SU-DHL-6 (cell line): ENCODE measurements around the gene STARD9.

Experiments used
- H2AFZ ChIP-seq: fragments of 200-600 bp; sonication (generic); 2 replicates; pipeline ENCODE4 v1.6.1; 2014; ENCODE audit warnings: low read depth, mild to moderate bottlenecking, moderate library complexity, mixed read lengths, antibody characterized with exemption, low read length; ENCODE audit not compliant: severe bottlenecking
- H3F3A ChIP-seq: fragments of 200-600 bp; shearing (Covaris generic); 2 replicates; pipeline ENCODE4 v1.6.0; 2016; ENCODE audit warnings: antibody characterized with exemption, mild to moderate bottlenecking; ENCODE audit not compliant: insufficient read depth
- H3K27ac ChIP-seq: fragments of 200-600 bp; sonication (generic); 2 replicates; pipeline ENCODE4 v1.5.1; 2016; ENCODE audit warnings: low read depth, mild to moderate bottlenecking, low read length, moderate library complexity, mixed read lengths
- H3K27me3 ChIP-seq: fragments of 200-600 bp; sonication (generic), shearing (Covaris generic); 2 replicates; pipeline ENCODE4 v1.6.0; 2014; ENCODE audit warnings: mild to moderate bottlenecking, low read length
- H3K36me3 ChIP-seq: fragments of 200-600 bp; sonication (generic); 2 replicates; pipeline ENCODE4 v1.6.1; 2014; ENCODE audit warnings: mild to moderate bottlenecking, low read length, mixed read lengths
- H3K4me2 ChIP-seq: fragments of 300-600, 200-600 bp; shearing (Covaris generic), sonication (generic); 2 replicates; pipeline ENCODE4 v1.6.0; 2014; ENCODE audit warnings: low read length, low read depth, mild to moderate bottlenecking; ENCODE audit not compliant: poor library complexity, severe bottlenecking
- H3K4me3 ChIP-seq: fragments of 200-600 bp; sonication (generic); 2 replicates; pipeline ENCODE4 v1.5.1; 2014; ENCODE audit warnings: antibody characterized with exemption, low read length, mild to moderate bottlenecking, mixed read lengths; ENCODE audit not compliant: insufficient read depth, poor library complexity, severe bottlenecking
- H3K79me2 ChIP-seq: fragments of 200-600 bp; sonication (generic); 2 replicates; pipeline ENCODE4 v1.6.1; 2014; ENCODE audit warnings: mild to moderate bottlenecking, low read length, moderate library complexity; ENCODE audit not compliant: insufficient read depth
- H3K9ac ChIP-seq: fragments of 200-600 bp; sonication (generic); 2 replicates; pipeline ENCODE4 v1.7.0; 2014; ENCODE audit warnings: mild to moderate bottlenecking, low read length
- H3K9me2 ChIP-seq: fragments of 200-600 bp; sonication (generic); replicated peaks from 2 replicates; pipeline ENCODE4 v1.6.1; 2014; ENCODE audit warnings: low read length; ENCODE audit not compliant: insufficient read depth
- H3K9me3 ChIP-seq: fragments of 200-600 bp; sonication (generic); 2 replicates; pipeline ENCODE4 v1.6.1; 2014; ENCODE audit warnings: low read length, mixed read lengths; ENCODE audit not compliant: insufficient read depth
- H4K20me1 ChIP-seq: fragments of 200-600 bp; sonication (generic); 2 replicates; pipeline ENCODE4 v1.6.1; 2014; ENCODE audit warnings: low read depth, mild to moderate bottlenecking, antibody characterized with exemption, low read length, moderate library complexity, mixed read lengths
- EZH2phosphoT487 ChIP-seq: fragments of 200-600 bp; sonication (generic), shearing (Covaris generic); conservative IDR thresholded peaks from 2 replicates; pipeline ENCODE4 v1.6.1; 2018; ENCODE audit warnings: mild to moderate bottlenecking, antibody characterized with exemption, low read length, moderate library complexity, mixed read lengths
- TF ChIP-seq, protein P1 (sequence below): fragments of 200-600 bp; sonication (generic); IDR thresholded peaks from one replicate; pipeline ENCODE4 v1.5.1; 2017; ENCODE audit warnings: antibody characterized with exemption, mild to moderate bottlenecking, low read length, moderate library complexity; ENCODE audit not compliant: insufficient read depth, poor library complexity, severe bottlenecking

The STARD9 gene

GRCh38 chr15:42558739-42559138 lies 16.7 kb upstream of the STARD9 start:
- H3K27me3 ChIP-seq: no peaks in the 10 kb centered on the region
- H3K9me3 ChIP-seq: no peaks in the 10 kb centered on the region
- TF ChIP-seq, protein P1, sequence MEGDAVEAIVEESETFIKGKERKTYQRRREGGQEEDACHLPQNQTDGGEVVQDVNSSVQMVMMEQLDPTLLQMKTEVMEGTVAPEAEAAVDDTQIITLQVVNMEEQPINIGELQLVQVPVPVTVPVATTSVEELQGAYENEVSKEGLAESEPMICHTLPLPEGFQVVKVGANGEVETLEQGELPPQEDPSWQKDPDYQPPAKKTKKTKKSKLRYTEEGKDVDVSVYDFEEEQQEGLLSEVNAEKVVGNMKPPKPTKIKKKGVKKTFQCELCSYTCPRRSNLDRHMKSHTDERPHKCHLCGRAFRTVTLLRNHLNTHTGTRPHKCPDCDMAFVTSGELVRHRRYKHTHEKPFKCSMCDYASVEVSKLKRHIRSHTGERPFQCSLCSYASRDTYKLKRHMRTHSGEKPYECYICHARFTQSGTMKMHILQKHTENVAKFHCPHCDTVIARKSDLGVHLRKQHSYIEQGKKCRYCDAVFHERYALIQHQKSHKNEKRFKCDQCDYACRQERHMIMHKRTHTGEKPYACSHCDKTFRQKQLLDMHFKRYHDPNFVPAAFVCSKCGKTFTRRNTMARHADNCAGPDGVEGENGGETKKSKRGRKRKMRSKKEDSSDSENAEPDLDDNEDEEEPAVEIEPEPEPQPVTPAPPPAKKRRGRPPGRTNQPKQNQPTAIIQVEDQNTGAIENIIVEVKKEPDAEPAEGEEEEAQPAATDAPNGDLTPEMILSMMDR: no peak
- TF ChIP-seq EZH2phosphoT487: no peak
- H3K4me2 ChIP-seq: no peak overlapping the region
- no peak overlapping the region for H2AFZ ChIP-seq
- no peak overlapping the region for H3K9ac ChIP-seq
- peaks cover 46% of the 10 kb centered on the region for H3K36me3 ChIP-seq
- no peak overlapping the region for H3K4me3 ChIP-seq
- H3K79me2 ChIP-seq: peaks cover 45% of the 10 kb centered on the region
- H3K9me2 ChIP-seq: no peaks in the 10 kb centered on the region
- H3F3A ChIP-seq: 0 out of 2 replicates have a peak, but pooled peaks cover 2% of the 10 kb centered on the region
- H4K20me1 ChIP-seq: peaks cover 9% of the 10 kb centered on the region; the same call in 1 of the 2 replicates
- H3K27ac ChIP-seq: no peak overlapping the region

DNA sequence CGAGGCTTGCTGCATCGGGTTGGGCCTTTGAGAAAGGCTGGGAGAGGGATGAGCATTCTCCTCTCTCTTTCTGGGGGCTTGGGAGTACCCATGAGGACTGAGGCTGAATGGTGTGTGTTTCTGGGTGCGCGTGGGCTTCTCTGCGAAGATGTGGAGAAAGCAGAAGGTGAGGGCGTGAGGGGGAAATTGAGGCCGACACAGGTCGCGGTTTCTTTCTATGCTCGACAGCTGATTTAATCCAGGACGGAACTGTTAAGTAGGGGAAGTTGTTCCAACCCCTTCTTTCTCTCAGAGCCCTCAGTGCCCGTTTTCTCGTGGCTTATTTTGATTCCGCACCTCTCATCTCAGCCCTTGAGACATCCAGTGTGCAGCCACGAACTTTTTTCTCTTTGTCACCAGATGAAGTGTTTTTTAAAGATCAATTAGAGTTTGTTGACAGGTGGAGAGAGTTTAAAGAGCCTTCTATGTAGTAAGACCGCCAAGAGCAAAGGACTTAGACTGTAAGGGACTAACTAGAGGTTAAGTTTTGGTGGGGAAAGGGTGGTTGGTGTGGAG lies 711 bp downstream of the STARD9 start:
- H3K4me2 ChIP-seq: peak overlapping the region; percentile 70
- H3K27ac ChIP-seq: no peak overlapping the region
- no peaks in the 10 kb centered on the region for H4K20me1 ChIP-seq
- H3K9me3 ChIP-seq: no peaks in the 10 kb centered on the region
- H3K9ac ChIP-seq: peak overlapping the region; percentile 77
- peak overlapping the region; percentile 98 for H2AFZ ChIP-seq
- H3F3A ChIP-seq: peaks cover 8% of the 10 kb centered on the region
- H3K4me3 ChIP-seq: peak overlapping the region; percentile 89
- no peaks in the 10 kb centered on the region for H3K79me2 ChIP-seq
- H3K9me2 ChIP-seq: no peaks in the 10 kb centered on the region
- no peaks in the 10 kb centered on the region for H3K36me3 ChIP-seq
- TF ChIP-seq, protein P1: no peak
- no peak for TF ChIP-seq EZH2phosphoT487
- no peaks in the 10 kb centered on the region for H3K27me3 ChIP-seq

DNA sequence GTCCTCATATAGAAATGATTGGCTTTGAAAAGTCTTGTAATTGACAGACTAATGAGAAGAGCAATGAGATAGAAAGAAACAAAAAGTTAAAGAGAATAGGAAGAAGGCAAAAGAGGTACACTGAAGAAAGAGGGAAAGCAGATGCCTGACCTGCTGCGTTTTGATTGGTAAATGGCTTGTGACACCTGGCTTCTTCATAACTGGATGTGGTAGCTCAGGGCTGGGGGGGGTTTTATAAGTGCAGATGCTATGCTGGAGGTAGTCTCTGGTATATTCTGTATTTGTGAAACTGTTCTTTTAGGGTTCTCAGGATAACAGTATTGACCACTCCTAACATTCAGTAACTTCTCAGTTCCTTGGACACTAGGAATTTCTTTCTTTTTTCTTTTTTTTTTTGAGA lies 1.4 kb downstream of the STARD9 start:
- Histone ChIP-seq H3K79me2 (no peaks in the 10 kb centered on the region), H3K4me3 (no peak overlapping the region), H3F3A (peaks cover 8% of the 10 kb centered on the region), H3K4me2 (peak overlapping the region; percentile 70), H4K20me1 (no peaks in the 10 kb centered on the region), H3K27ac (no peak overlapping the region), H3K9me2 (no peaks in the 10 kb centered on the region), H3K36me3 (no peaks in the 10 kb centered on the region), H3K9ac (peak overlapping the region; percentile 77; the same call in 1 of the 2 replicates), H3K27me3 (no peaks in the 10 kb centered on the region), H2AFZ (no peak overlapping the region), H3K9me3 (no peaks in the 10 kb centered on the region)
- TF ChIP-seq EZH2phosphoT487: no peak
- TF ChIP-seq, protein P1: no peak
